Measurements from ENCODE around the gene KBTBD2. TPM values are rescaled to one million over a fixed set of nuclear protein-coding genes. Genes with fewer than 3 reads are reported as not detected.
"Not testable (repeated sequence)": the region's sequence is repeated elsewhere in the genome, so short reads cannot be mapped to it uniquely, and the experiment has no call there.

KBTBD2 gene
- total and polyA plus RNA-seq, 4 donors: 15.0 to 80.5 (median 25.6) TPM

DNA sequence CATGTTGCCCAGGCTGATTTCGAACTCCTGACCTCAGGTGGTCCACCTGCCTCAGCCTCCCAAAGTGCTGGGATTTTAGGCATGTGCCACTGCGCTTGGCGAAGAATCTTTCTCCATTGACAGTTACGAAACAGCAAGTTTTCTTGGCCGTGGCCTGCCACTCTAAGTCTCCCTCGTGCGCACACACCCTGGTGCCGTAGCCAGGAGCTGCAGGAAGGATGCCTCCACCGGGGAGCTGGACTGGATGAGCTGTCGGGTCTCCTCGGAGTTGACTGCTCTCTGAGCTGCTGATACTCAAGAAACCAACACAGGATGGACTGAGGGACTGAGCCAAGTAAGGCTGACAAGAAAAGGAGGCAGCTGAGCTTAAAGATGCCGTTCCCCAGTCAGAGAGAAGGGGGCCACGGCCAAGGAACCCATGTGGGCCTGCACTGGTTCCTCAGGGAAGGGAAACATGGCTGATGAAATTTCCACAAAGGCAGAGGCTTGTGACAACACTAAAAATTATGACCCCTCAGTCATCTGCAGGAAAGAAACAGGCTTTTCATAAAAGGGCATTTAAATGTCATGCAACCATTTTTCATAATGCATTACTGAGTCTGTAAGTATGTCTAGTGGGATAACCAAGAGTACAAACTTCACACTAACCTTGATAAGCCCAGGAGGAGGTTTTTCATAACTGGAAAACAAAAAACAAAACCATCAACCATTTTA lies 38.0 kb upstream of the KBTBD2 start:
- no peaks in the 10 kb centered on the region for H3K9me3 ChIP-seq (ENCODE audit: control insufficient read depth in 4 of 4, insufficient read depth in 3 of 4, low read length in 3 of 4)
- no peak overlapping the region for H3K4me3 ChIP-seq
- H3K36me3 ChIP-seq (ENCODE audit: control insufficient read depth in 4 of 4, insufficient read depth in 4 of 4, low read length in 4 of 4): peaks cover 4 to 33% (median 16%) of the 10 kb centered on the region in 4 donors
- H3K9ac ChIP-seq (ENCODE audit: insufficient read depth in 1 of 2, low read length in 2 of 2): no peak overlapping the region
- no peaks in the 10 kb centered on the region for H3K4me1 ChIP-seq (ENCODE audit: control insufficient read depth in 5 of 5, insufficient read depth in 5 of 5, low read length in 5 of 5)
- no peak for DNase-seq
- no peak for ATAC-seq (ENCODE audit: insufficient read depth, low FRiP score)
- 87 to 89% methylated on average over 13 of the region's 13 CpGs for WGBS, 2 donors
- TF ChIP-seq, protein P1, sequence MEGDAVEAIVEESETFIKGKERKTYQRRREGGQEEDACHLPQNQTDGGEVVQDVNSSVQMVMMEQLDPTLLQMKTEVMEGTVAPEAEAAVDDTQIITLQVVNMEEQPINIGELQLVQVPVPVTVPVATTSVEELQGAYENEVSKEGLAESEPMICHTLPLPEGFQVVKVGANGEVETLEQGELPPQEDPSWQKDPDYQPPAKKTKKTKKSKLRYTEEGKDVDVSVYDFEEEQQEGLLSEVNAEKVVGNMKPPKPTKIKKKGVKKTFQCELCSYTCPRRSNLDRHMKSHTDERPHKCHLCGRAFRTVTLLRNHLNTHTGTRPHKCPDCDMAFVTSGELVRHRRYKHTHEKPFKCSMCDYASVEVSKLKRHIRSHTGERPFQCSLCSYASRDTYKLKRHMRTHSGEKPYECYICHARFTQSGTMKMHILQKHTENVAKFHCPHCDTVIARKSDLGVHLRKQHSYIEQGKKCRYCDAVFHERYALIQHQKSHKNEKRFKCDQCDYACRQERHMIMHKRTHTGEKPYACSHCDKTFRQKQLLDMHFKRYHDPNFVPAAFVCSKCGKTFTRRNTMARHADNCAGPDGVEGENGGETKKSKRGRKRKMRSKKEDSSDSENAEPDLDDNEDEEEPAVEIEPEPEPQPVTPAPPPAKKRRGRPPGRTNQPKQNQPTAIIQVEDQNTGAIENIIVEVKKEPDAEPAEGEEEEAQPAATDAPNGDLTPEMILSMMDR (IDR thresholded peaks at IDR 0.05; ENCODE audit: control extremely low read depth, extremely low read depth): no peak
- no peaks in the 10 kb centered on the region for H3K27me3 ChIP-seq (ENCODE audit: control insufficient read depth in 3 of 3, insufficient read depth in 3 of 3, low read length in 2 of 3)
- no peak overlapping the region for H3K27ac ChIP-seq (ENCODE audit: low read depth in 1 of 2, low read length in 1 of 2)

GRCh38 chr7:32928785-32929298 lies 37.3 kb upstream of the KBTBD2 start:
- no peaks in the 10 kb centered on the region for H3K27me3 ChIP-seq (ENCODE audit: control insufficient read depth in 3 of 3, insufficient read depth in 3 of 3, low read length in 2 of 3)
- no peak overlapping the region for H3K4me3 ChIP-seq
- H3K4me1 ChIP-seq (ENCODE audit: control insufficient read depth in 5 of 5, insufficient read depth in 5 of 5, low read length in 5 of 5): no peaks in the 10 kb centered on the region
- peaks cover 4 to 37% (median 16%) of the 10 kb centered on the region in 4 donors for H3K36me3 ChIP-seq (ENCODE audit: control insufficient read depth in 4 of 4, insufficient read depth in 4 of 4, low read length in 4 of 4)
- TF ChIP-seq, protein P1 (IDR thresholded peaks at IDR 0.05; ENCODE audit: control extremely low read depth, extremely low read depth): no peak
- 83 to 95% methylated on average over 2 of the region's 2 CpGs for WGBS, 2 donors
- no peaks in the 10 kb centered on the region for H3K9me3 ChIP-seq (ENCODE audit: control insufficient read depth in 4 of 4, insufficient read depth in 3 of 4, low read length in 3 of 4)
- DNase-seq (no peak), ATAC-seq (ENCODE audit: insufficient read depth, low FRiP score) (no peak)
- no peak overlapping the region for H3K9ac ChIP-seq (ENCODE audit: insufficient read depth in 1 of 2, low read length in 2 of 2)
- no peak overlapping the region for H3K27ac ChIP-seq (ENCODE audit: low read depth in 1 of 2, low read length in 1 of 2)

- Histone ChIP-seq H3K36me3 (ENCODE audit: control insufficient read depth in 4 of 4, insufficient read depth in 4 of 4, low read length in 4 of 4) (peaks cover 2 to 14% (median 9%) of the 10 kb centered on the region in 4 donors), H3K4me1 (ENCODE audit: control insufficient read depth in 5 of 5, insufficient read depth in 5 of 5, low read length in 5 of 5) (no peaks in the 10 kb centered on the region), H3K27ac (ENCODE audit: low read depth in 1 of 2, low read length in 1 of 2) (no peak overlapping the region), H3K9me3 (ENCODE audit: control insufficient read depth in 4 of 4, insufficient read depth in 3 of 4, low read length in 3 of 4) (no peaks in the 10 kb centered on the region), H3K4me3 (no peak overlapping the region), H3K27me3 (ENCODE audit: control insufficient read depth in 3 of 3, insufficient read depth in 3 of 3, low read length in 2 of 3) (no peaks in the 10 kb centered on the region), H3K9ac (ENCODE audit: insufficient read depth in 1 of 2, low read length in 2 of 2) (no peak overlapping the region)
- TF ChIP-seq, protein P1 (IDR thresholded peaks at IDR 0.05; ENCODE audit: control extremely low read depth, extremely low read depth): no peak
- no peak for ATAC-seq (ENCODE audit: insufficient read depth, low FRiP score)
- DNase-seq: no peak
- 42 to 62% methylated on average over 2 of the region's 2 CpGs for WGBS, 2 donors
Observed at GRCh38 chr7:32921896-32922295, 30.3 kb upstream of the KBTBD2 start.

DNA sequence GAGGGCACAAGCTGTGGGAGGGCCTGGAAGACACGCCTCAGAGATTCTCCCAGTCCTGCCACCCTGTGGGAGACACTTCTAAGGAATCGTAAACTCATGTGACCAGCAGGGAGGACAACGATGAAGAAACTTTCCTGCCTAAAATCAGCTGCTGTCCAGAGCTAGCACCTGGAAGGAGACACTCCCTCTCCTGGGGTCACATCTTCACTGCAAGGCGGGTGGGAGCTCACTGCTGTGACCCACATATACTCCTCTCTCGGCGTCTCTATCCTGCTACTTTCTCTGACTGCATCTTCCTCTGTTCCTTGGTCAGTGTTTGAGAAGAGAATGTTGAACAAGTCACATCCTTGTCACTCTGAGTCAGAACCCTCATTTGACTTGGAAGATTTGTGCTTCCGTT lies 25.4 kb upstream of the KBTBD2 start:
- 96 to 99% methylated on average over 5 of the region's 7 CpGs for WGBS, 2 donors

More for the DNA sequence above, 25.4 kb upstream of the KBTBD2 start:
- DNase-seq; H3K4me1 ChIP-seq (ENCODE audit: control insufficient read depth in 5 of 5, insufficient read depth in 5 of 5, low read length in 5 of 5); H3K27me3 ChIP-seq (ENCODE audit: control insufficient read depth in 3 of 3, insufficient read depth in 3 of 3, low read length in 2 of 3); H3K27ac ChIP-seq (ENCODE audit: low read depth in 1 of 2, low read length in 1 of 2); ATAC-seq (ENCODE audit: insufficient read depth, low FRiP score); H3K4me3 ChIP-seq; H3K9me3 ChIP-seq (ENCODE audit: control insufficient read depth in 4 of 4, insufficient read depth in 3 of 4, low read length in 3 of 4); H3K9ac ChIP-seq (ENCODE audit: insufficient read depth in 1 of 2, low read length in 2 of 2): not testable (repeated sequence)
- H3K36me3 ChIP-seq (ENCODE audit: control insufficient read depth in 4 of 4, insufficient read depth in 4 of 4, low read length in 4 of 4): peaks cover 14 to 25% (median 20%) of the 10 kb centered on the region in 4 donors
